IMR-90 (cell line): ENCODE data around the gene SMC1A. TPM values are rescaled to one million over a fixed set of nuclear protein-coding genes. Genes with fewer than 3 reads are reported as not detected.

ENCODE experiments used
- ATAC-seq: fragments of 200-7000 bp; cut with Tn5 transposase; 2 replicates; pipeline ENCODE4 v1.9.1; 2020; ENCODE audit warnings: low read depth, mild to moderate bottlenecking, moderate library complexity
- BruUV-seq: library from RNA; stranded (reverse); fragments of 400-500 nt; replicated peaks from 2 replicates; lab custom pipeline; 2021; lab: Mats Ljungman, UMichigan
- CTCF ChIA-PET: fragments of 300-600 bp; formaldehyde crosslinking; extraction: SDS; loops from one replicate; lab custom pipeline; 2021; ENCODE audit warnings: antibody characterized with exemption; lab: Yijun Ruan, JAX
- POLR2A ChIA-PET: fragments of 300-600 bp; sonication (Branson Sonifier 250); formaldehyde crosslinking; loops from one replicate; lab custom pipeline; 2022; ENCODE audit warnings: antibody characterized with exemption; ENCODE audit not compliant: unreplicated experiment; lab: Charles Lee
- DNase-seq: peaks from one replicate; pipeline ENCODE4 v3.0.0; 2013
- H2AFZ ChIP-seq: replicated peaks from 2 replicates; pipeline ENCODE3; 2013; ENCODE audit warnings: low read length, mild to moderate bottlenecking; ENCODE audit not compliant: poor library complexity
- H2AK5ac ChIP-seq: 2 replicates; pipeline ENCODE4 v1.6.1; 2013; ENCODE audit warnings: low read depth, low read length, inconsistent platforms
- H2AK9ac ChIP-seq: replicated peaks from 2 replicates; pipeline ENCODE3; 2013; ENCODE audit warnings: mild to moderate bottlenecking, low read depth, low read length, moderate library complexity; ENCODE audit not compliant: poor library complexity
- H2BK120ac ChIP-seq: 2 replicates; pipeline ENCODE4 v1.6.1; 2013; ENCODE audit warnings: low read depth, low read length, inconsistent platforms
- H2BK15ac ChIP-seq: 3 replicates; pipeline ENCODE4 v1.6.1; 2013; ENCODE audit warnings: low read depth, low read length, inconsistent platforms
- H2BK20ac ChIP-seq: 2 replicates; pipeline ENCODE4 v1.6.1; 2013; ENCODE audit warnings: low read depth, mild to moderate bottlenecking, inconsistent platforms, low read length, moderate library complexity
- H2BK5ac ChIP-seq: 2 replicates; pipeline ENCODE4 v1.6.1; 2013; ENCODE audit warnings: mild to moderate bottlenecking, low read depth, low read length, inconsistent platforms; ENCODE audit not compliant: poor library complexity, severe bottlenecking
- H3K14ac ChIP-seq: replicated peaks from 2 replicates; pipeline ENCODE4 v1.6.1; 2013; ENCODE audit warnings: low read depth, low read length, inconsistent platforms
- H3K18ac ChIP-seq: 2 replicates; pipeline ENCODE4 v1.6.1; 2013; ENCODE audit warnings: low read depth, low read length, control low read depth
- H3K23ac ChIP-seq: 2 replicates; pipeline ENCODE4 v1.6.1; 2013; ENCODE audit warnings: low read depth, low read length, inconsistent platforms
- H3K27ac ChIP-seq: 2 replicates; pipeline ENCODE4 v1.5.1; 2013; ENCODE audit warnings: mild to moderate bottlenecking, control low read depth, low read length; ENCODE audit not compliant: insufficient read depth
- H3K27me3 ChIP-seq: 2 replicates; pipeline ENCODE4 v1.6.1; 2013; ENCODE audit warnings: low read length; ENCODE audit not compliant: control insufficient read depth, insufficient read depth
- H3K36me3 ChIP-seq: 2 replicates; pipeline ENCODE4 v1.6.1; 2013; ENCODE audit warnings: low read length, mixed read lengths; ENCODE audit not compliant: control insufficient read depth, insufficient read depth
- H3K4ac ChIP-seq: 2 replicates; pipeline ENCODE4 v1.6.1; 2013; ENCODE audit warnings: low read depth, low read length, inconsistent platforms
- H3K4me1 ChIP-seq: 2 replicates; pipeline ENCODE4 v1.6.1; 2013; ENCODE audit warnings: low read length, mixed read lengths; ENCODE audit not compliant: control insufficient read depth, insufficient read depth
- H3K4me2 ChIP-seq: 2 replicates; pipeline ENCODE4 v1.6.1; 2013; ENCODE audit warnings: low read depth, mild to moderate bottlenecking, control low read depth, low read length, moderate library complexity
- H3K4me3 ChIP-seq: 2 replicates; pipeline ENCODE4 v1.5.1; 2013; ENCODE audit warnings: low read depth, mild to moderate bottlenecking, control low read depth, low read length, moderate library complexity; ENCODE audit not compliant: insufficient read depth
- H3K56ac ChIP-seq: 2 replicates; pipeline ENCODE4 v1.6.1; 2013; ENCODE audit warnings: low read length, inconsistent platforms; ENCODE audit not compliant: insufficient read depth; ENCODE audit errors: extremely low read depth
- H3K79me1 ChIP-seq, 2 experiments: 2 replicates each; pipeline ENCODE4 v1.6.1; 2013; ENCODE audit warnings: low read length in 2 of 2, inconsistent platforms in 1 of 2, low read depth in 1 of 2
- H3K9ac ChIP-seq: 2 replicates; pipeline ENCODE4 v1.6.1; 2013; ENCODE audit warnings: low read depth, low read length, control low read depth
- H3K9me1 ChIP-seq: 2 replicates; pipeline ENCODE4 v1.6.1; 2013; ENCODE audit warnings: low read length, inconsistent platforms; ENCODE audit not compliant: insufficient read depth
- H3K9me3 ChIP-seq: 2 replicates; pipeline ENCODE4 v1.6.1; 2013; ENCODE audit warnings: low read length; ENCODE audit not compliant: control insufficient read depth, insufficient read depth
- H4K20me1 ChIP-seq: 2 replicates; pipeline ENCODE4 v1.6.1; 2013; ENCODE audit warnings: low read length, inconsistent platforms; ENCODE audit not compliant: insufficient read depth
- H4K5ac ChIP-seq: 2 replicates; pipeline ENCODE4 v1.6.1; 2013; ENCODE audit warnings: mild to moderate bottlenecking, low read depth, low read length, control low read depth
- H4K8ac ChIP-seq, 2 experiments: 2 replicates each; pipeline ENCODE4 v1.6.1; 2013; ENCODE audit warnings: low read depth in 2 of 2, low read length in 2 of 2, control low read depth in 1 of 2, inconsistent platforms in 1 of 2
- H4K91ac ChIP-seq: 2 replicates; pipeline ENCODE4 v1.6.1; 2013; ENCODE audit warnings: low read depth, low read length, inconsistent platforms; ENCODE audit not compliant: insufficient read depth
- BHLHE40 ChIP-seq: fragments of 150-350 bp; IDR thresholded peaks from 2 replicates; pipeline ENCODE4 v1.6.1; 2016; ENCODE audit warnings: mild to moderate bottlenecking, low read depth, low read length
- CEBPB ChIP-seq: IDR thresholded peaks from 2 replicates; pipeline ENCODE4 v1.6.1; 2012; ENCODE audit warnings: low read depth, low read length, improper control_type of control experiment
- CHD1 ChIP-seq: IDR thresholded peaks from 2 replicates; pipeline ENCODE4 v1.6.1; 2012; ENCODE audit warnings: low read depth, low read length, improper control_type of control experiment
- FOS ChIP-seq: fragments of 150-350 bp; IDR thresholded peaks from 2 replicates; pipeline ENCODE4 v1.6.1; 2016; ENCODE audit warnings: low read depth, low read length
- MAFK ChIP-seq: IDR thresholded peaks from 2 replicates; pipeline ENCODE4 v1.6.1; 2012; ENCODE audit warnings: low read depth, low read length, improper control_type of control experiment
- MAZ ChIP-seq: IDR thresholded peaks from 2 replicates; pipeline ENCODE4 v1.6.1; 2012; ENCODE audit warnings: low read depth, mild to moderate bottlenecking, low read length, improper control_type of control experiment, moderate library complexity, borderline replicate concordance
- MXI1 ChIP-seq: IDR thresholded peaks from 2 replicates; pipeline ENCODE4 v1.6.1; 2012; ENCODE audit warnings: low read depth, mild to moderate bottlenecking, low read length, moderate library complexity, borderline replicate concordance
- NFE2L2 ChIP-seq: fragments of 150-350 bp; IDR thresholded peaks from 2 replicates; pipeline ENCODE4 v1.6.1; 2016; ENCODE audit warnings: low read depth, mild to moderate bottlenecking, low read length
- POLR2A ChIP-seq: IDR thresholded peaks from 2 replicates; pipeline ENCODE4 v1.6.1; 2012; ENCODE audit warnings: mild to moderate bottlenecking, low read depth, low read length
- RAD21 ChIP-seq: IDR thresholded peaks from 2 replicates; pipeline ENCODE4 v1.6.1; 2012; ENCODE audit warnings: low read length, improper control_type of control experiment
- RCOR1 ChIP-seq: IDR thresholded peaks from 2 replicates; pipeline ENCODE4 v1.6.1; 2012; ENCODE audit warnings: mild to moderate bottlenecking, low read length, improper control_type of control experiment; ENCODE audit not compliant: insufficient replicate concordance
- RFX5 ChIP-seq: IDR thresholded peaks from 2 replicates; pipeline ENCODE4 v1.8.0; 2012; ENCODE audit warnings: low read depth, mild to moderate bottlenecking, low read length, moderate library complexity
- SMC3 ChIP-seq: fragments of 150-350 bp; IDR thresholded peaks from 2 replicates; pipeline ENCODE4 v1.6.1; 2016; ENCODE audit warnings: low read depth, mild to moderate bottlenecking, antibody characterized with exemption, low read length, moderate library complexity
- WGBS, 2 experiments: methylation state at CpG; one replicate each; pipeline versions ENCODE4 v1.1.5 to v1.1.7; 2013; ENCODE audit warnings: missing lambda C conversion rate in 2 of 2; ENCODE audit not compliant: insufficient read length in 1 of 2; ENCODE audit errors: extremely low coverage in 2 of 2; 5-methylcytosine and 5-hydroxymethylcytosine counted together
- dilution Hi-C: fragments of 300-500 bp; cut with HindIII; formaldehyde crosslinking; loops from one replicate; pipeline ENCODE4 v1.14.3; 2018; ENCODE audit warnings: low sequenced_read_pairs; ENCODE audit not compliant: unreplicated experiment
- in situ Hi-C: fragments of 300-500 bp; cut with MboI; formaldehyde crosslinking; loops from 3 replicates; pipeline ENCODE4 v1.14.3; 2019; ENCODE audit warnings: low sequenced_read_pairs, inconsistent platforms, mixed read lengths
- intact Hi-C: fragments of 100-400 bp; cut with micrococcal nuclease; formaldehyde crosslinking; loops from 2 replicates; pipeline ENCODE4 v1.10.0; 2022
- polyA plus RNA-seq, 3 experiments: library from polyadenylated mRNA; depleted of rRNA; stranded (reverse); fragments of >200 nt; gene quantifications; 2 replicates each; pipeline ENCODE4 v1.2.3, GENCODE V29; 2012; ENCODE audit warnings: low replicate concordance in 1 of 3
- total RNA-seq: library from RNA; depleted of rRNA; stranded (reverse); fragments of >200 nt; gene quantifications from 2 replicates; pipeline ENCODE4 v1.2.3, GENCODE V29; 2012
- TF ChIP-seq, protein P1 (sequence below): fragments of 150-350 bp; IDR thresholded peaks from 2 replicates; pipeline ENCODE4 v1.6.1; 2016; ENCODE audit warnings: low read depth, mild to moderate bottlenecking, low read length, moderate library complexity, borderline replicate concordance
- TF ChIP-seq, protein P2 (sequence below): fragments of 150-350 bp; IDR thresholded peaks from 2 replicates; pipeline ENCODE4 v1.6.1; 2017; ENCODE audit warnings: mild to moderate bottlenecking, antibody characterized with exemption, low read length, low read depth
- TF ChIP-seq, protein P3 (sequence below): conservative IDR thresholded peaks from 2 replicates; pipeline ENCODE4 v1.5.1; 2012; ENCODE audit warnings: mild to moderate bottlenecking, low read depth, low read length, improper control_type of control experiment

SMC1A gene
- total and polyA plus RNA-seq, 2 of the 4 experiments (the other 2 are of a cell fraction) = 35.8 to 41.0 TPM

DNA sequence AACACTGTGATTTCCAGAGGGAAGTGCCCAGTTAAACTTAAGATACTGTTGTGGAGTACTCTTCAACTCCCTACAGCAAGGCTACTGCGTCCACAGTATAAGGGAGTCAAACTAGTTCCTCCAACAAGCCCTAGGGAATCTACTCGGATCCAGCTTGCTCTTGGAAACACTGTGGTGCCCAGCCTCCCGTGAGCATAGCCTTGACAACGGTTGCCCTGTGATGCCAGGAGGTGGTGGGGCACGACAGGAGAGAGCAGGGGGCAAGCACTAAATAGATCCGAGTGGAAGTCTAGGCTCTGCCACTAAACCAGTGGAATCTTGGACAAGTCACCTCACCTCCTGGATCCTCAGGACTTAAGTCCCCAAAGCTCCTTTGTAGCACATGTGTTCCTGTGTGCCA is 45.6 kb downstream of the SMC1A start:
- H3K36me3 ChIP-seq = peaks cover 34% of the 10 kb centered on the region
- H3K4me1 ChIP-seq = peaks cover 2% of the 10 kb centered on the region; the same call in 1 of the 2 replicates
- no peak overlapping the region for H4K91ac ChIP-seq
- H3K56ac ChIP-seq = no peak overlapping the region
- POLR2A ChIA-PET = no interaction called here
- H2AFZ ChIP-seq = no peak overlapping the region
- DNase-seq (no peak), ATAC-seq (no peak)
- H3K9me1 ChIP-seq = no peaks in the 10 kb centered on the region; the same call in 1 of the 2 replicates
- no peak overlapping the region for H3K27ac ChIP-seq
- H3K18ac ChIP-seq = no peak overlapping the region
- H3K23ac ChIP-seq = no peak overlapping the region
- no peak overlapping the region for H4K5ac ChIP-seq
- 50% methylated on average over 1 of the region's 6 CpGs; no CpG with 5 or more reads in 1 of the 2 experiments for WGBS, 2 experiments
- no peak overlapping the region for H4K8ac ChIP-seq
- no peaks in the 10 kb centered on the region for H4K20me1 ChIP-seq
- intact Hi-C loops (no loop called here), in situ Hi-C loops (no loop called here), dilution Hi-C loops (no loop called here)
- H2BK20ac ChIP-seq = no peak overlapping the region
- no peak overlapping the region for H3K14ac ChIP-seq
- BruUV-seq = no TSS peak
- no peak overlapping the region for H3K4ac ChIP-seq
- H2BK120ac ChIP-seq = no peak overlapping the region
- H3K9ac ChIP-seq = no peak overlapping the region
- peaks cover 2% of the 10 kb centered on the region; the same call in 1 of the 2 replicates for H3K27me3 ChIP-seq
- H3K4me3 ChIP-seq = no peak overlapping the region
- H3K79me1 ChIP-seq = no peaks in the 10 kb centered on the region
- H2AK5ac ChIP-seq = no peak overlapping the region
- no peak overlapping the region for H2BK5ac ChIP-seq
- no peak overlapping the region for H2AK9ac ChIP-seq
- H3K4me2 ChIP-seq = no peak overlapping the region
- CTCF ChIA-PET = no interaction called here
- no peaks in the 10 kb centered on the region for H3K9me3 ChIP-seq
- TF ChIP-seq POLR2A = no peak
- no peak for TF ChIP-seq SMC3
- no peak for TF ChIP-seq RCOR1
- TF ChIP-seq MAFK = no peak
- TF ChIP-seq, protein P1, sequence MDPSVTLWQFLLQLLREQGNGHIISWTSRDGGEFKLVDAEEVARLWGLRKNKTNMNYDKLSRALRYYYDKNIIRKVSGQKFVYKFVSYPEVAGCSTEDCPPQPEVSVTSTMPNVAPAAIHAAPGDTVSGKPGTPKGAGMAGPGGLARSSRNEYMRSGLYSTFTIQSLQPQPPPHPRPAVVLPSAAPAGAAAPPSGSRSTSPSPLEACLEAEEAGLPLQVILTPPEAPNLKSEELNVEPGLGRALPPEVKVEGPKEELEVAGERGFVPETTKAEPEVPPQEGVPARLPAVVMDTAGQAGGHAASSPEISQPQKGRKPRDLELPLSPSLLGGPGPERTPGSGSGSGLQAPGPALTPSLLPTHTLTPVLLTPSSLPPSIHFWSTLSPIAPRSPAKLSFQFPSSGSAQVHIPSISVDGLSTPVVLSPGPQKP = no peak
- TF ChIP-seq RFX5 = no peak
- TF ChIP-seq, protein P2, sequence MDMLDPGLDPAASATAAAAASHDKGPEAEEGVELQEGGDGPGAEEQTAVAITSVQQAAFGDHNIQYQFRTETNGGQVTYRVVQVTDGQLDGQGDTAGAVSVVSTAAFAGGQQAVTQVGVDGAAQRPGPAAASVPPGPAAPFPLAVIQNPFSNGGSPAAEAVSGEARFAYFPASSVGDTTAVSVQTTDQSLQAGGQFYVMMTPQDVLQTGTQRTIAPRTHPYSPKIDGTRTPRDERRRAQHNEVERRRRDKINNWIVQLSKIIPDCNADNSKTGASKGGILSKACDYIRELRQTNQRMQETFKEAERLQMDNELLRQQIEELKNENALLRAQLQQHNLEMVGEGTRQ = no peak
- TF ChIP-seq CEBPB = no peak
- no peak for TF ChIP-seq CHD1
- TF ChIP-seq NFE2L2 = no peak
- TF ChIP-seq RAD21 = no peak
- no peak for TF ChIP-seq MXI1
- TF ChIP-seq, protein P3, sequence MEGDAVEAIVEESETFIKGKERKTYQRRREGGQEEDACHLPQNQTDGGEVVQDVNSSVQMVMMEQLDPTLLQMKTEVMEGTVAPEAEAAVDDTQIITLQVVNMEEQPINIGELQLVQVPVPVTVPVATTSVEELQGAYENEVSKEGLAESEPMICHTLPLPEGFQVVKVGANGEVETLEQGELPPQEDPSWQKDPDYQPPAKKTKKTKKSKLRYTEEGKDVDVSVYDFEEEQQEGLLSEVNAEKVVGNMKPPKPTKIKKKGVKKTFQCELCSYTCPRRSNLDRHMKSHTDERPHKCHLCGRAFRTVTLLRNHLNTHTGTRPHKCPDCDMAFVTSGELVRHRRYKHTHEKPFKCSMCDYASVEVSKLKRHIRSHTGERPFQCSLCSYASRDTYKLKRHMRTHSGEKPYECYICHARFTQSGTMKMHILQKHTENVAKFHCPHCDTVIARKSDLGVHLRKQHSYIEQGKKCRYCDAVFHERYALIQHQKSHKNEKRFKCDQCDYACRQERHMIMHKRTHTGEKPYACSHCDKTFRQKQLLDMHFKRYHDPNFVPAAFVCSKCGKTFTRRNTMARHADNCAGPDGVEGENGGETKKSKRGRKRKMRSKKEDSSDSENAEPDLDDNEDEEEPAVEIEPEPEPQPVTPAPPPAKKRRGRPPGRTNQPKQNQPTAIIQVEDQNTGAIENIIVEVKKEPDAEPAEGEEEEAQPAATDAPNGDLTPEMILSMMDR = no peak
- TF ChIP-seq BHLHE40 = no peak
- TF ChIP-seq MAZ = no peak
- TF ChIP-seq FOS = no peak
- no peak overlapping the region for H2BK15ac ChIP-seq
